HepG2 (cell line): ENCODE measurements around the gene LRP1-AS.

Experiments used
- BCLAF1 ChIP-seq: fragments of 450-650 bp; IDR thresholded peaks from 2 replicates; pipeline ENCODE4 v1.6.1; 2017; ENCODE audit warnings: mild to moderate bottlenecking
- FOXK1 ChIP-seq: sonication (generic); formaldehyde crosslinking; IDR thresholded peaks from 2 replicates; pipeline ENCODE4 v1.4.0; 2020; ENCODE audit warnings: low read depth, missing genetic modification reagents, borderline replicate concordance
- RFXAP ChIP-seq: sonication (generic); formaldehyde crosslinking; IDR thresholded peaks from 2 replicates; pipeline ENCODE4 v1.4.0; 2020; ENCODE audit warnings: missing genetic modification reagents, borderline replicate concordance
- ZKSCAN8 ChIP-seq: IDR thresholded peaks from 2 replicates; pipeline ENCODE4 v1.6.1; 2016; ENCODE audit warnings: borderline replicate concordance, missing genetic modification reagents, missing compliant biosample characterization
- ZNF224 ChIP-seq: sonication (generic); formaldehyde crosslinking; IDR thresholded peaks from 2 replicates; pipeline ENCODE4 v1.5.0; 2020; ENCODE audit warnings: mild to moderate bottlenecking, missing genetic modification reagents

GRCh38 chr12:57126561-57126960 lies 20.9 kb downstream of the LRP1-AS start:
- TF ChIP-seq BCLAF1 (no peak), FOXK1 (CRISPR knock-in tag) (no peak), ZNF224 (CRISPR knock-in tag) (no peak), ZKSCAN8 (CRISPR knock-in tag) (no peak), RFXAP (CRISPR knock-in tag) (no peak)
